HUES48 (cell line): ENCODE data around the gene MYO1D.

Source experiments
- H3K27ac ChIP-seq: one replicate; pipeline ENCODE4 v1.7.0; 2013; ENCODE audit warnings: low read depth, low read length, inconsistent platforms
- H3K27me3 ChIP-seq: 2 replicates; pipeline ENCODE4 v1.6.1; 2013; ENCODE audit warnings: mild to moderate bottlenecking, low read length; ENCODE audit not compliant: control insufficient read depth, insufficient read depth
- H3K36me3 ChIP-seq: 2 replicates; pipeline ENCODE4 v1.6.1; 2013; ENCODE audit warnings: low read length; ENCODE audit not compliant: control insufficient read depth, insufficient read depth
- H3K4me1 ChIP-seq: 2 replicates; pipeline ENCODE4 v1.6.1; 2013; ENCODE audit warnings: mild to moderate bottlenecking, low read length; ENCODE audit not compliant: control insufficient read depth, insufficient read depth
- H3K4me3 ChIP-seq: 2 replicates; pipeline ENCODE4 v1.5.1; 2013; ENCODE audit warnings: mild to moderate bottlenecking, low read depth, low read length
- H3K9ac ChIP-seq: 2 replicates; pipeline ENCODE4 v1.6.1; 2013; ENCODE audit warnings: mild to moderate bottlenecking, low read depth, low read length, moderate library complexity
- H3K9me3 ChIP-seq: 2 replicates; pipeline ENCODE4 v1.6.1; 2013; ENCODE audit warnings: low read length; ENCODE audit not compliant: control insufficient read depth, insufficient read depth

The MYO1D gene

GRCh38 chr17:32508926-32509325 is 368.0 kb downstream of the MYO1D start:
- no peaks in the 10 kb centered on the region for H3K9me3 ChIP-seq
- H3K9ac ChIP-seq = no peak overlapping the region
- no peaks in the 10 kb centered on the region for H3K36me3 ChIP-seq
- H3K4me1 ChIP-seq = no peaks in the 10 kb centered on the region
- H3K27ac ChIP-seq = no peak overlapping the region
- H3K27me3 ChIP-seq = no peaks in the 10 kb centered on the region
- no peak overlapping the region for H3K4me3 ChIP-seq

GRCh38 chr17:32504166-32504990 is 372.5 kb downstream of the MYO1D start:
- Histone ChIP-seq H3K4me3 (no peak overlapping the region), H3K4me1 (no peaks in the 10 kb centered on the region), H3K27ac (no peak overlapping the region)

GRCh38 chr17:32503251-32504165 is 373.4 kb downstream of the MYO1D start:
- no peaks in the 10 kb centered on the region for H3K9me3 ChIP-seq
- H3K4me1 ChIP-seq = peaks cover 2% of the 10 kb centered on the region; the same call in 1 of the 2 replicates
- no peaks in the 10 kb centered on the region for H3K27me3 ChIP-seq
- H3K36me3 ChIP-seq = no peaks in the 10 kb centered on the region
- no peak overlapping the region for H3K27ac ChIP-seq
- H3K4me3 ChIP-seq = no peak overlapping the region
- H3K9ac ChIP-seq = no peak overlapping the region

More at GRCh38 chr17:32504166-32504990, 372.5 kb downstream of the MYO1D start:
- Histone ChIP-seq H3K27me3 (no peaks in the 10 kb centered on the region), H3K36me3 (no peaks in the 10 kb centered on the region), H3K9me3 (no peaks in the 10 kb centered on the region), H3K9ac (no peak overlapping the region)

DNA sequence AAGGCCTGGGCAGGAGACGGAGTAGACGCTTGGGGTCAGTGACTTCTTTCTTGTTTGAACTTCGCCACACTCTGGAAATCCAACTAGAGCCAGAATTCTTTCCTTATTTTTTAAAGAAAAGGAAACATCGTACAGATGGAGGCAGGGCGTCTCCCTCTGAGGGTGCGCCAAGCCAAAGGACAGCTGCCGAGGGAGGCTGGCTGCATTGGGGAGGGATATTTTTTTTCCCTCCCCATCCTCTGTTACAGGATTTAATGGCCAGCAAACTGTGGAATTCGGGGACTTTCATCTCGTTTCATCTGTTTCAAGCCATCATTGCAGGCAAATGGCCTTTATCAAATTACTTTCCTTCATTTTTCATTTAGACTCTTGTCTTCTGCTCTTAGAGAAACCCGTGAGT is 374.2 kb downstream of the MYO1D start:
- H3K27me3 ChIP-seq = no peaks in the 10 kb centered on the region
- peaks cover 4% of the 10 kb centered on the region; the same call in 1 of the 2 replicates for H3K4me1 ChIP-seq
- H3K36me3 ChIP-seq = no peaks in the 10 kb centered on the region
- no peak overlapping the region for H3K27ac ChIP-seq
- H3K9me3 ChIP-seq = no peaks in the 10 kb centered on the region
- H3K4me3 ChIP-seq = no peak overlapping the region
- no peak overlapping the region for H3K9ac ChIP-seq

DNA sequence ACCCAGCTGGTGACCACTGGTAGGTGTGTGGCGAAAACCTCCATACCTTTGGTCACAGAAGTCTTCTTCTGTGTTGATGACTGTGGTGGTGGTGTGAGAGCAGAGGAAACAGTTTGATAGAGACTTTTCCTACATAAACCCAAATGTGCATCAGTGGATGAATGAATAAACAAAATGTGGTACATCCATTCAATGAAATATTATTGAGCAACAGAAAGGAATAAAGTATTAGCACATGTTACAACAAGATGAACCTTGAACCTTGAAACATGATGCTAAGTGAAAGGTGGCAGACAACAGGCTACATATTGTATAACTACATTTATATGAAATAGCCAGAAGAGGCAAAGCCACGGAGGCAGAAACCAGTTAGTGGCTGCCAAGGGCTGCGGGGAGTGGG is 374.9 kb downstream of the MYO1D start:
- Histone ChIP-seq H3K4me1 (peaks cover 4% of the 10 kb centered on the region; the same call in 1 of the 2 replicates), H3K9me3 (no peaks in the 10 kb centered on the region), H3K9ac (no peak overlapping the region), H3K27me3 (no peaks in the 10 kb centered on the region), H3K36me3 (no peaks in the 10 kb centered on the region), H3K4me3 (no peak overlapping the region), H3K27ac (no peak overlapping the region)

- Histone ChIP-seq H3K9me3 (no peaks in the 10 kb centered on the region), H3K9ac (no peak overlapping the region), H3K27me3 (no peaks in the 10 kb centered on the region), H3K4me1 (peaks cover 4% of the 10 kb centered on the region; the same call in 1 of the 2 replicates), H3K4me3 (no peak overlapping the region), H3K27ac (no peak overlapping the region), H3K36me3 (no peaks in the 10 kb centered on the region)
Measured at GRCh38 chr17:32498391-32498790, 378.5 kb downstream of the MYO1D start.

- Histone ChIP-seq H3K4me1 (peaks cover 4% of the 10 kb centered on the region; the same call in 1 of the 2 replicates), H3K4me3 (no peak overlapping the region), H3K27me3 (no peaks in the 10 kb centered on the region), H3K27ac (no peak overlapping the region), H3K36me3 (no peaks in the 10 kb centered on the region), H3K9ac (no peak overlapping the region), H3K9me3 (no peaks in the 10 kb centered on the region)
Measured at GRCh38 chr17:32497431-32498205, 379.3 kb downstream of the MYO1D start.

- Histone ChIP-seq H3K9ac (no peak overlapping the region), H3K4me1 (peaks cover 9% of the 10 kb centered on the region; the same call in 1 of the 2 replicates), H3K27me3 (no peaks in the 10 kb centered on the region), H3K27ac (no peak overlapping the region), H3K36me3 (no peaks in the 10 kb centered on the region), H3K4me3 (no peak overlapping the region), H3K9me3 (no peaks in the 10 kb centered on the region)
Measured at GRCh38 chr17:32496395-32497073, 380.4 kb downstream of the MYO1D start.

- H3K4me1 ChIP-seq = peaks cover 9% of the 10 kb centered on the region; the same call in 1 of the 2 replicates
- no peaks in the 10 kb centered on the region for H3K27me3 ChIP-seq
- peaks cover 6% of the 10 kb centered on the region for H3K36me3 ChIP-seq
- H3K4me3 ChIP-seq = no peak overlapping the region
- H3K27ac ChIP-seq = no peak overlapping the region
- H3K9me3 ChIP-seq = no peaks in the 10 kb centered on the region
- no peak overlapping the region for H3K9ac ChIP-seq
Measured at GRCh38 chr17:32495359-32496231, 381.3 kb downstream of the MYO1D start.
